ENCODE results near the gene PRDX1. TPM values are rescaled to one million over a fixed set of nuclear protein-coding genes. Genes with fewer than 3 reads are reported as not detected.
"Not testable (repeated sequence)": the region's sequence is repeated elsewhere in the genome, so short reads cannot be mapped to it uniquely, and the experiment has no call there.

Gene PRDX1
- polyA plus RNA-seq, 2 of the 4 experiments (the other 2 are of a cell fraction), result 2,391 to 2,709 TPM

DNA sequence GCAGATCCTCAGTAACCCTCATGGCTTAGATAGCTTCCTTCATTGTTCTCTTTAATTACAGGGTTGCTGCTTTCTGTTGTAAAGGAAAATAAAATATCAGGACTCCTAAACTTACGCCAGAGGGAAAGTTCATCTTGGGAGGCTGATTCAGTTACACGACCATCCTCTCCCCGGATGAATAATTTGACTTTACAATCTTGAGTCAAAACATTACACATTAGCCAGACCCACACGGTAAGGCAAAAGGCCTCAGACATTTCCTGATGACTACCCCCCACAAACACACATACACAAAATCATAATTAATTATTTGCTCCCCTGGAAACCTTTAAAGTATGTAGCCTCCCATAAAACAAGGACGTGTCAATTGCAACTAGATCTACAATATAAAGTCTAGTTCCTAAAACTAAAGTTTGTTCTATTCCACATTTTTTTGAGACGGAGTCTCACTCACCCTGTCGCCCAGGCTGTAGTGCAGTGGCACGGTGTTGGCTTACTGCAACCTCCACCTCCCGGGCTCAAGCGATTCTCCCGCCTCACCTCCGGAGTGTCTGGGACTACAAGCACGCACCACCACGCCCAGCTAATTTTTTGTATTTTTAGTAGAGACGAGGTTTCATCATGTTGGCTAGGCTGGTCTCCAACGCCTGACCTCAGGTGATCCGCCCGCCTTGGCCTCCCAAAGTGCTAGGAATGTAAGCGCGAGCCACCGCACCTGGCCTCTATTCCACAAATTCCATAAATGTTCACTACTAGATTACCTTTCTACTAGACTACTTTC lies 830 bp upstream of the PRDX1 start:
- Histone ChIP-seq H3K4me3 (peak overlapping the region; percentile 76), H3K4me2 (peak overlapping the region; percentile 86), H3K27ac (peak overlapping the region; percentile 100), H3K4me1 (peaks cover 59% of the 10 kb centered on the region), H3K9me3 (no peaks in the 10 kb centered on the region)
- ChIA-PET CTCF (interaction anchor here (1.0 to 2.8 kb wide), 6 partner anchors 15 to 48 kb away, joined by 3 to 13 read pairs (median 4); partner anchors contain the start of gene AKR1A1), POLR2A (interaction anchor here (0.6 to 3.6 kb wide), 32 partner anchors 8 to 801 kb away, joined by 3 to 81 read pairs (median 5); partner anchors contain the start of genes AKR1A1, CCDC163, DYNLT4 and GPBP1L1)
- peak; percentile 68 to 70 for ATAC-seq
- DNase-seq (ENCODE audit: low read depth in 1 of 2, low spot score in 1 of 2), result peak; percentile 61 to 85
- FAIRE-seq, result no peak
- under 1% methylated on average over 19 of the region's 21 CpGs for WGBS (ENCODE audit: missing lambda C conversion rate)
- TF ChIP-seq FOSL2 (IDR thresholded peaks at IDR 0.05) (no peak), FOSL2 (CRISPR knock-in tag; IDR thresholded peaks at IDR 0.05) (peak; percentile 27), JUN (IDR thresholded peaks at IDR 0.05) (0 out of 5 replicates have a peak, but pooled peaks of 1 of the 2 experiments have one; percentile 10), ZC3H11A (IDR thresholded peaks at IDR 0.05) (no peak), HOXA7 (CRISPR knock-in tag; IDR thresholded peaks at IDR 0.05) (peak; percentile 89; the same call in 1 of the 2 replicates)
- TF ChIP-seq, protein P1, sequence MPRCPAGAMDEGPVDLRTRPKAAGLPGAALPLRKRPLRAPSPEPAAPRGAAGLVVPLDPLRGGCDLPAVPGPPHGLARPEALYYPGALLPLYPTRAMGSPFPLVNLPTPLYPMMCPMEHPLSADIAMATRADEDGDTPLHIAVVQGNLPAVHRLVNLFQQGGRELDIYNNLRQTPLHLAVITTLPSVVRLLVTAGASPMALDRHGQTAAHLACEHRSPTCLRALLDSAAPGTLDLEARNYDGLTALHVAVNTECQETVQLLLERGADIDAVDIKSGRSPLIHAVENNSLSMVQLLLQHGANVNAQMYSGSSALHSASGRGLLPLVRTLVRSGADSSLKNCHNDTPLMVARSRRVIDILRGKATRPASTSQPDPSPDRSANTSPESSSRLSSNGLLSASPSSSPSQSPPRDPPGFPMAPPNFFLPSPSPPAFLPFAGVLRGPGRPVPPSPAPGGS (IDR thresholded peaks at IDR 0.05), result peak; percentile 54; the same call in 1 of the 3 replicates
- TF ChIP-seq, protein P2, sequence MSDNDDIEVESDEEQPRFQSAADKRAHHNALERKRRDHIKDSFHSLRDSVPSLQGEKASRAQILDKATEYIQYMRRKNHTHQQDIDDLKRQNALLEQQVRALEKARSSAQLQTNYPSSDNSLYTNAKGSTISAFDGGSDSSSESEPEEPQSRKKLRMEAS (IDR thresholded peaks at IDR 0.05), result peak; percentile 41
- TF ChIP-seq, protein P3, sequence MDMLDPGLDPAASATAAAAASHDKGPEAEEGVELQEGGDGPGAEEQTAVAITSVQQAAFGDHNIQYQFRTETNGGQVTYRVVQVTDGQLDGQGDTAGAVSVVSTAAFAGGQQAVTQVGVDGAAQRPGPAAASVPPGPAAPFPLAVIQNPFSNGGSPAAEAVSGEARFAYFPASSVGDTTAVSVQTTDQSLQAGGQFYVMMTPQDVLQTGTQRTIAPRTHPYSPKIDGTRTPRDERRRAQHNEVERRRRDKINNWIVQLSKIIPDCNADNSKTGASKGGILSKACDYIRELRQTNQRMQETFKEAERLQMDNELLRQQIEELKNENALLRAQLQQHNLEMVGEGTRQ (IDR thresholded peaks at IDR 0.05), result no peak

DNA sequence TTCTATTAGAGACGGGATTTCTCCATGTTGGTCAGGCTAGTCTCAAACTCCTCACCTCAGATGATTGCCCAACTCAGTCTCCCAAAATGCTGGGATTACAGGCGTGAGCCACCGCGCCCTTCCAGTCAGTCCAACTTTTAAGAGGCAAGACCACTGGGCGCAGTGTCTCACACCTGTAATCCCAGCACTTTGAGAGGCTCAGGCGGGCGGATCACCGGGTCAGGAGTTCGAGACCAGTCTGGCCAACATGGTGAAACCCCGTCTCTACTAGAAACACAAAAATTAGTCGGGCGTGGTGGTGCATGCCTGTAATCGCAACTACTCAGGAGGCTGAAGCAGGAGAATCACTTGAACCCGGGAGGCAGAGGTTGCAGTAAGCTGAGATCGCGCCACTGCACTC lies 1.9 kb downstream of the PRDX1 start:
- 0% methylated on average over 11 of the region's 16 CpGs for WGBS (ENCODE audit: missing lambda C conversion rate)
- H3K4me2 ChIP-seq, result peak overlapping the region; percentile 85
- ATAC-seq; DNase-seq (ENCODE audit: low read depth in 1 of 2, low spot score in 1 of 2); FAIRE-seq; H3K9me3 ChIP-seq: not testable (repeated sequence)
- peak overlapping the region; percentile 100; a peak in 4 of 6 replicates for H3K27ac ChIP-seq
- TF ChIP-seq CEBPB (IDR thresholded peaks at IDR 0.05), result 0 out of 4 replicates have a peak, but pooled peaks of 1 of the 2 experiments have one; percentile 18
- ChIA-PET CTCF (interaction anchor here (0.5 to 1.5 kb wide), 3 partner anchors 47 to 51 kb away, joined by 3 read pairs; no protein-coding TSS in a partner anchor), POLR2A (interaction anchor here (0.7 to 3.6 kb wide), 5 partner anchors 9 to 218 kb away, joined by 3 to 81 read pairs (median 6); partner anchors contain the start of gene AKR1A1)
- peak overlapping the region; percentile 76 for H3K4me3 ChIP-seq
- peaks cover 62% of the 10 kb centered on the region for H3K4me1 ChIP-seq

DNA sequence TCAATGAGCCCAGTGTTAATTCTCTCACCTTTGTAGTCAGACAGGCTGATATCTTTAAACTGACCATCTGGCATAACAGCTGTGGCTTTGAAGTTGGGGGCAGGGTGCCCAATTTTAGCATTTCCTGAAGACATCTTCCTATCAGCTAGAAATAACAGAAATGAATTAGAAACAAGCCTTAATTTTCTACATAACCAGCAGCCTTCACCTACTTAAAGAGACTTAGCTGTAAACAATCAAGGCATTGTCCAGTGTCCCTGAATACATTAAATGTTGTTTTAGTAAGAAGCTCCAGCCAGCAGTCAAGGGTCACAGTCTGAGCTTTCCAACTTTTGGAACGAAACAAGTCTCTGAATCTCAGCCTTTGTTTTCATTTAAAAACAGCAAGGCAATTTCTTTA lies 2.8 kb downstream of the PRDX1 start:
- CTCF ChIA-PET, result interaction anchor here (0.8 to 1.5 kb wide), 3 partner anchors 11 to 51 kb away, joined by 3 read pairs; no protein-coding TSS in a partner anchor
- peak; percentile 46; the same call in 1 of the 2 replicates for TF ChIP-seq HOXA7 (CRISPR knock-in tag; IDR thresholded peaks at IDR 0.05)
- TF ChIP-seq MYC (IDR thresholded peaks at IDR 0.05; ENCODE audit: borderline replicate concordance, low read length), result no peak
- DNase-seq (ENCODE audit: low read depth in 1 of 2, low spot score in 1 of 2) (no peak), FAIRE-seq (no peak), ATAC-seq (no peak)
- Histone ChIP-seq H3K4me2 (peak overlapping the region; percentile 85), H3K4me1 (peaks cover 62% of the 10 kb centered on the region), H3K9me3 (no peaks in the 10 kb centered on the region), H3K4me3 (peak overlapping the region; percentile 76), H3K27ac (peak overlapping the region in 1 of 2 experiments; percentile 100; a peak in 1 of 6 replicates)
- 0% methylated on average over 1 of the region's 1 CpG for WGBS (ENCODE audit: missing lambda C conversion rate)
- POLR2A ChIA-PET, result interaction anchor here (0.6 to 2.6 kb wide), 3 partner anchors 9 to 32 kb away, joined by 3 to 9 read pairs (median 3); partner anchors contain the start of gene AKR1A1

DNA sequence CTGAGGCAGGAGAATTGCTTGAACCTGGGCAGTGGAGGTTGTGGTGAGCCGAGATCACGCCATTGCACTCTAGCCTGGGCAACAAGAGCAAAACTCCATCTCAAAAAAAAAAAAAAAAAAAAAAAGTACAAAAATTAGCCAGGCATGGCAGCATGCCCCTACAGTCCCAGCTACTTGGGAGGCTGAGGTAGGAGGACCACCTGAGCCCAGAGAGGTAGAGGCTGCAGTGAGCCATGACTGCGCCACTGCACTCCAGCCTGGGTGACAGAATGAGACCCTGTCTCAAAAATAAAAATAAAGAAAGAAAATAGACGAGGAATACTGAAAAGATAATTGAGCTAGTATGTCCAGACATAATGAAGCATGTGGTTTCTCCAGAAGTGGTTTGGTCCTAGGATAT lies 3.3 kb downstream of the PRDX1 start:
- H3K4me2 ChIP-seq, result peak overlapping the region; percentile 85
- CTCF ChIA-PET, result interaction anchor here (0.7 to 2.5 kb wide), 7 partner anchors 11 to 56 kb away, joined by 3 to 29 read pairs (median 3); no protein-coding TSS in a partner anchor
- H3K4me3 ChIP-seq, result peak overlapping the region; percentile 76
- not testable (repeated sequence) for ATAC-seq; DNase-seq (ENCODE audit: low read depth in 1 of 2, low spot score in 1 of 2); H3K9me3 ChIP-seq; FAIRE-seq; H3K27ac ChIP-seq
- WGBS (ENCODE audit: missing lambda C conversion rate), result 58% methylated on average over 4 of the region's 4 CpGs
- POLR2A ChIA-PET, result interaction anchor here (0.6 to 2.6 kb wide), 2 partner anchors 22 to 32 kb away, joined by 3 to 9 read pairs; partner anchors contain the start of gene AKR1A1
- peaks cover 62% of the 10 kb centered on the region for H3K4me1 ChIP-seq

Data from A549 (cell line).